HG02852 (cell line): ENCODE measurements around the gene BTBD16.

ENCODE experiments used
- ATAC-seq: cut with Tn5 transposase; IDR thresholded peaks from one replicate; pipeline ENCODE4 v1.9.1; 2021; ENCODE audit warnings: mild to moderate bottlenecking, moderate library complexity; ENCODE audit not compliant: unreplicated experiment

The BTBD16 gene

DNA sequence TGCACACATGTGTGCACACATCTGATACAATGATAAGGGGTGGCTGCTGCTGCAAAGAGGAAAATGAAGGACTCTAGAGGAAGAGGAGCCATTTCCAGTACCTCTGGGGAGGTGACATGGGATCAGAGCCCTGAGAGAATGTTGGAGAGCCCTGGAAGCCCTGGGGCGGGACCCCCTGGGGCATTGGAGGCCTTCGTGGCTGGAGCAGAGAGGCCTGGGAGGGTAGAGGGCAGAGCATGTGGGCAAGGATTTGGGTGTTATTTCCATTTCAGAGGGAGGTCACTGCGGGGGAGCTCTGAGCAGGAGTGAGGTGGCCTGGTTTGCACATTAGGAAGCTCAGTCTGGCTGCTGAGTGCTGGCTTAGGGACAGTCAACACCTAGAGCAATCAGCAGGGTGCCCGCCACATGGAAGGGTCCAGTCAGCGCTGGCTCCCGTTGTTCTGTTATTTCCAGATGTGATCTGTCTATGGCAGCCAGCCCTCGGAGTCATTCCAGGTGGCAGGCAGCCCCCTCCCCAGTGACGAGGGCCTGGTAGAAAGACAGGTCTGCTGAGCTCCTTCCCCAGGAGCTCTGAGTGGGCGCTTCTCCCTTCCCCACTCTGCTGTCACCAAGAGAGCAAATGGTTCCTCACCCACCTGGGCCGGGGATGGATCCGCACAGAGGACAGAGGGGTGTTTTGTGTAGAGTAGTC is 24.1 kb upstream of the BTBD16 start:
- no peak for ATAC-seq

DNA sequence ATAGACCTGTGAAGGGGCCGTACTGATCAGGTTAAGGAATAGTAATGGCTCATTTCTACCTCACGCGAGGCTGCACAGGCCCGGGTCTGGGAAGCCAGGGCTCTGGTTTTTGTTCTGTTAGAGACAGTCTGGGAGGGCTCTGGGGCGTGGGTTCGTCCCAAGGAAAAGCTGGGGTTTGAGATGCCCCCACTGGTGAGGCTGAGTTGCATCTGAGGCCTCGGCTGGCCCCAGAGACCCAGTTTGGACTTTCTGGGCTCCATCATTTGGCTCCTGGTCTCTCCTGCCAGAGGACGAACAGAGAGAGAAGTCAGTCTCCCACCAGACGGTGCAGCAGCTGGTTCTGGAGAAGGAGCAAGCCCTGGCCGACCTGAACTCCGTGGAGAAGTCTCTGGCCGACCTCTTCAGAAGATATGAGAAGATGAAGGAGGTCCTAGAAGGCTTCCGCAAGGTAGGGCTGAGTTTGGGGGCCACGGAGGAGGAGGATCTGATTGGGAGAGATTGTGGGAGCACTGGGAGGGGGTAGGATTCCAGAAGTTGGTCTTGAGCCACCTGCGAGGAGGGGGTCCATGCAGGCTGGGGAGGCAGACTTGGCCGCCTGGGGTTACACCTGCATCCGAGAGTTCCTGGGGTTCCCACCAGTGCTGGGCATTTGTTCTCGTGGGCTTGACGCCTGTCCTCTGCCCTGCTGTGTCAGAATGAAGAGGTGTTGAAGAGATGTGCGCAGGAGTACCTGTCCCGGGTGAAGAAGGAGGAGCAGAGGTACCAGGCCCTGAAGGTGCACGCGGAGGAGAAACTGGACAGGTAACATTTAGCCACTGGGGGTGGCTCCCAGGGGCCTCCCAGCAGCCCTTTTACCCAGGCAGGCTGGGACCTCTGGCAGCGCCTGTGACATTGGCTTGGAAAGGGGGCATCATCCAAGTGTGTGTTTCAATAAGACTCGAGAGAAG is 22.5 kb upstream of the BTBD16 start:
- no peak for ATAC-seq

DNA sequence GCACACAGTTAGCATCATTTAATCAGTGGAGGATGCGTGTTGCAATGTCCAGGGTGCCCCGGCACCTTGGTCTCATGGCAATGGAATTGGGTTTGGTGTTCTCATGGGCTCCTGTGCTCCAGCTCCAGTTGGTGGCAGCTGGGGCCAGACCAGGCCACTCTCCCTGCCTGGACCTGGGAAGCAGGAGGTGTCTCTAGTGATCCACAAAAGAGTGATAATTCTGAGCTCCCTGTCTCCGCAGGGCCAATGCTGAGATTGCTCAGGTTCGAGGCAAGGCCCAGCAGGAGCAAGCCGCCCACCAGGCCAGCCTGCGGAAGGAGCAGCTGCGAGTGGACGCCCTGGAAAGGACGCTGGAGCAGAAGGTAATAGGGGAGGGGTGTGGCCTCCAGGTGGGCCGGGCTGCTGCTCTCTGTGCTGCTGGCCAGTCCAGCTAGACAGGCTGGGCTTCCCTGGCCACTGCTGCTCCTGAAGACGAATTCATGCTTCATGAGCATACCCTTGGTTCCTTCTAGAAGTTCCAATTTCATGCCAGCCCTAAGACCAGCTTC is 21.7 kb upstream of the BTBD16 start:
- ATAC-seq: no peak

DNA sequence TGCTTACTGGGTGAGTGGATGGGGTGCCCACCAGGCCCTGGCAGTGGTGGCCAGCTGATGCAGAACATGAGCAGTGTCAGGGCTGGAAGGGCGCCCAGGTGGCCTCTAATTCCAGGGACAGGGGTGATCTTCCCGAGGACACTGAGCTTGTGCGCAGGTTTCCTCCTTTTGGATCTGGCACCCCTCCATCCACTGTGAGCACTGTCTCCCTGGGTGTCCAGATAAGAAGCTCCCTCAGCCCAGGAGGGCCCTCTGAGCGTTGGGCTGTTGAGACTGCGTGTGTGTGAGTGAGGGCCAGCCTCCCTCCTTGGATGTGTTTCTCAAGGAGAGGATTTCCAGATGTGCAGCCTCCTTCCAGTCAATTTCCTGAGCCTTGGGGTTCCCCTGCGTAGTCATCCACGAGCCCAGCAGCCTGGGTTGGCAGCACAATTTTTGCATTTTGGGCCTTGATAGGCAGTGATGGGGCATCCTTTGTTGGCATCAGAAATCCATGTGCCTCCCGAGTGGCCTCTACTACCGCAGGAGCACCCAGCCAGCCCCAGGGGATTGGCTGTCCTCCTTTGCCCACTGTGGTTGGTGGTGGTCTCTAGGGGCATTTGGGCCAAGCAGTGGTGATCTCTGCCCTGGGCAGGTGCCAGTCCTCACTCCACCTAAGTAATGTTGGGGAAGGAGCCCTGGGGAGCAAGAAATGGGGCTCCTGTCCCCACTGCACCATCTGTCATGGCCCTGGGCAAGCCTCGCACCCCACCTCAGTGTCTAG is 20.9 kb upstream of the BTBD16 start:
- ATAC-seq: no peak

DNA sequence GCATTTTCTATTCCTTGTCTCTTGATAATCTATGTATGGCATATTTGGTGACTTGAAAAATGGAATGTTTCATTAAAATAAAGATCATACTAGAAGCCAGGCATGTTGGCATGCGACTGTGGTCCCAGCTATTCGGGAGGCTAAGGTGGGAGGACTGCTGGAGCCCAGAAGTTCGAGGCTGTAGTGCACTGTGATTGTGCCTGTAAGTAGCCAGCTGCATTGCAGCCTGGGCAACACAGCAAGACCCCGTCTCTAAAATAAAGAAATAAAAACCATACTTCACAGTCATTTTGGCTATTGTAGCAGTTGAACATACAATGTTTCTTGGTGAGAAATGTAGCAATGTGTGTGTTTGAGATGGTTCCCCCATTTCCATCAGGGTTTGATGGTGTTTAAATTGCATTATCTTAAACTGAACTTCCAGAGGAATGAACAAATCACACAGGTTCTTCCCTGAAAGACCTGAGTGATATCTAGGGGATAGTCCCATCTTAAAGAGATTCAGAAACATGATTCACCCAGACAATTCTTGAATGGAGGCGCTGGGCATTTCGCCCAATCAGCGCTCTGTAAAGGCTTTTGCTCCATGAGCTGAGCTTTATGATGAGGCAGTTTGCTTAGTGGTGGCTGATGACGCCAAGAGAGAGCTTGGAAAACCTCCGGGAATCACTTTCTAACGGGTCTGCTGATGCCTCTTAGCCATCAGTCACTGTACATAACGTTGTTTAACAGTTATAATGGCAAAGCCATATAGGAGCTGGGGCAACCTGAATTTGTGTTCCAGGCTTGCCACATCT is 19.4 kb upstream of the BTBD16 start:
- no peak for ATAC-seq

DNA sequence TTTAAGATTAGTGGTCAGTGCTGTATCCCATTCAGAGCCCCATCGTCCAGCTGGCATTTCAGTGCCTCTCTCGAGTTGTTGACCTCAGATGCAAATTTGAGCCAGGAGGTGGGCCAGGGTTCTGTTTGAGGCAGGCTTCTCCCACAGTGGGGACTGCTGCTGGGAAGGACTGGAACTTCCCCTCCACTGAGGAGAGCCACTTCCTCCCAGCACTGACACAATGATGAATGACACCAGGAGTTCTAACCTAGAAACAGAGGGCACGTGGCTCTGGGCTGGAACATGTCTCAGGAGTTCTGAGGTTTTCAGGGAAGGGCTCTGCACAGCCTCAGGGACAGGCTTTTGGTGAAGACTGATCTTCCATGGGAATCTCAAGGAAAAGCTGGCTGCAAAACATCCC is 18.3 kb upstream of the BTBD16 start:
- ATAC-seq: no peak

DNA sequence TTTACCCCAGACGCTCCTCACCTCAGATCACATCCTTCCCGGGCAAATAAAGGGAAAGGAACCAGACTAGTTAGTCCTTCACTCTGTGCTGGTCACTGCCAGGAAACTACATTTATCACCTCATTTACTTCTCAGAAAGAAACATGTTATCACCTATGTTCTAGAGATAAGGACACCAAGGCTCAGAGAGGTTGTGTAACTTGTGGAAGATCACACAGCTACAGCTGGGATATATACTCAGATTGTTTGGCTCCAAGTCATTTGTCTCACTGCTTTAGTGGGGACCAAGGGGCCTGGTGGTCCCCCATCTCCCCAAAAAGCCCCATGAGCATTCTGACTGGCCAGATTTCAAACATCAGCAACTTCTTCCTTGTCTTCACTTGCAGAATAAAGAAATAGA is 17.5 kb upstream of the BTBD16 start:
- ATAC-seq: no peak

DNA sequence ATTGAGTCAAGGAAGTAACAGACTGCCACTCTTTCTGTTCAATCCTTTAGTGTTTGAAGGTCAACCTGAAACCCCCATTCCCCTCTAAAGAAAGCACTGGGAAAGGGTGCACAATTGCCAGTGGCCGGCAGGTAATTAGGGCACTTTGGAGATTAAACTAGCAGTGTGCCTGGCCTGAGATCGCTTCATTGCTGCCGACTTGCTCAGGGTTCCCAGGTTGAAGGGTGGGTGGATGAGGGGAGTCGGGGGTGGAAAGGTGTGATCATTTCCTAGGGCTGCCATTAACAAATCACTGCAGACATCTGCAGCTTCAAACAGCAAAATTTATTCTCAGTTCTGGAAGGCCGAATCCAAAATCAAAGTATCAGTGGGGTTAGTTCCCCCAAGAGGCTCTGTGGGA is 16.3 kb upstream of the BTBD16 start:
- no peak for ATAC-seq

DNA sequence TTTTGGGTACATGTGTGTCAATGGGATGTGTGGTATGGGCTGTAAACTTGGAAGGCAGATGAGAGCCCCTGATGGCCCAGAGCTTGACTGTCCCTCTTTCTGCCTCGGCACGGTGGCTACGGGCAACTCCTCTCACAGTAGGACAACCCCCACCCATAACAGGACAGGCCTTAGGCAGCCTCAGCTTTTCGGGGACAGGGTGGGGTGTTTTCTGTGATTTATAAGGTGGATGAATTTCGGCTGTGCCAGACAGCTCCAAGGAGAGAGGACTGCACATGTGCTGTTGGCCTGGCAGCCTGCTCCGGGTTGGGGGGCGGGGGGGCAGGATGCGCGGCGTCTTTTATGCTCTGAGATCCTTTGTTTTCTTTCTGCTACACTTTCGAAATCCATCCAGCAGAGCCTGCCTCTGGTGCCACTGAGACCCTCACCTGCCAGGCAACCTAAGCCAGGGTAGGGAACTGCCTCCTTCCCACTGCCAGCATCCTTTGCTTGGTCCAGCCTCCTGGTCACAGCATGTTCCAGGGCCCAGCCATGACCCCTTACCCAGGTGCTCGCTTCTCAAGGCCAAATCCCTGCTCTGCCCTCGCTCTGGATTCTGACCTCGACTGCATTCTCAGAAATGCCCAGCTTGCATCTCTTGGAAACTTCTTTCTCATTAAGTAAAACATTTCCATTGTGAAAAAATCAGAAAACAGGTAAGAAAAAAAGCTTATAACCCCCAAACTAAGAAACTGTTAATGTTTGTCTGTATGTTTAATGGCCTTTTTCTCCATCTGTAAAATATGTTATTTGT is 15.4 kb upstream of the BTBD16 start:
- ATAC-seq: no peak

DNA sequence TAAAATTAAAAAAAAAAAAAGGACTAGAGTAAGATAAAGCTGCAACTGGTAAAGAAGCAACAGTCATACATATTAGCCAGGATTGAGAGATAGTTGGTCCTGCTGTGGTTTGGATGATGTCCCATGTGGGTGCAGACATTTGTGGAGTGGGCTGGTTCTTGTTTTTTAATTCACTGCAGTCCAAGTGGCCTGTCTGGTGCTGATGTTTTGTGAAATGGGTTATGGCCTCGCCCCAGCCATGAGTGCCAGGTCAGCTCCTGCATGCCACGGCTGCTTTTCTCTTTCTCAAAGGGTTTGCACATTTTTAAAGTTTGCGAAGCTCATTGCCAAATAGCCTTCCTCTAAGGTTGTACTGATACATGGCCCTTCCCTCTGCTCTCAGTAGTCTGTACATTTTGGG is 14.1 kb upstream of the BTBD16 start:
- no peak for ATAC-seq

DNA sequence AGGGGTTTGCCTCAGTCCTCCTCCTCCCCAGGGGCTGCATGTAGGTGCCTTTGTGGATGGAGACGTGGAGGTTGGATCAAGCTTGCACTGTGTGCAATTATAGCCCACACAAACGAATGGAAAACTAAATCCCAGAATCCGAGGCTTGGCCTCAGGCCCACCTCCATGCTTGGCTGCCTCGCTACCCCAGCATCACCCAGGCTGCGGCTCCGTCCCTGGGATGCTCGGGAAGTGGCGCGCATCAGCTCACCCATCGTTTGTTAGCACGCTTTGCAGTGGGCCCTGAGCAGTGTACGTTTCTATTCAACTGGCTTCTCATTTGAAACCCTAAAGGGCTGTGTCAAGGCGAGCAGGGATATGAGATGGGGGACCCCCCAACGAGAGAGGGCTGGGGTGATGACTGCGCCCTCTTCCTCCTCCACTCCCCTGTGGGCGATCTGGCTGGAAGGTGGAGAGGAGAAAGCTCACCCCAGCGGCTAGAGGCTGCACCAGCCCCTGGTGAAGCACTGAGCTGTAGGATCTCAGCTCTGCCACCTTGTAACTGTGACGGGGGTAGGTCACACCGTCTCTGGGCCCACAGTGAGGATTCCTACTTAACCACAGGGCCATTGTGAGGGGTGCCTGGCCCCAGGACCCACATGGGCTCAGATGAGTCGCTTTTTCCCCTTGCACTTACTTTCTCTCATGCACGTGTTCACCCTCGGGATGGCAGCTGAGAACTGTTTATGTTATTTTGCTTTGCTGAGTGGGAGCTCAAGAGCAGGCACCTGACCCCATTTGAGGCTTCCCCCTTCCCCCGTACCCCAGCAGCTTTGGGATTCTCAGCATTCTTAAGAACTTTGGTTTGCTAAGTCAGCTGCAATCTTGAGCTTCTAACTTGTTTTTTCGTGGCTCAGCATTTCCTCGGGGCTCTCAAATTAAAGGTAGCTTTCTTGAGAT is 12.7 kb upstream of the BTBD16 start:
- no peak for ATAC-seq

DNA sequence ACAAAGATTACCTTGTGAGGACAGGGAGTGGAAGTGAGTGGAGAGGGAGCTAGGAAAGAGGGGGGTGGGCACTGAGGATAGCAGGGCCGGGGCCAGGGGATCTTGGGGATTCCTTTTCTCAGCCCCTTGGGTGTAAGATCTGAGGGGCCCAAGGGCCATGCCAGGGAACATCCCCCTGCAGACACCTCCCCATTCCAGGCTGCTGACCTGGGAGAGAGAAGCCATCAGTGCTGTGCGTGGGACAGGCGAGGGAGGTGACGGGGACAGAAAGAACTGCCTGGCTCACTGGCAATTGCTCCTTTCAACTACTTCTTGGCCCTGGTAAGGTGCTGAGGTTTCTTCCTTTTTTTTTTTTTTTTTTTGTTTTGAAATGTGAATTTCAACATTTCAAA is 12.0 kb upstream of the BTBD16 start:
- no peak for ATAC-seq

DNA sequence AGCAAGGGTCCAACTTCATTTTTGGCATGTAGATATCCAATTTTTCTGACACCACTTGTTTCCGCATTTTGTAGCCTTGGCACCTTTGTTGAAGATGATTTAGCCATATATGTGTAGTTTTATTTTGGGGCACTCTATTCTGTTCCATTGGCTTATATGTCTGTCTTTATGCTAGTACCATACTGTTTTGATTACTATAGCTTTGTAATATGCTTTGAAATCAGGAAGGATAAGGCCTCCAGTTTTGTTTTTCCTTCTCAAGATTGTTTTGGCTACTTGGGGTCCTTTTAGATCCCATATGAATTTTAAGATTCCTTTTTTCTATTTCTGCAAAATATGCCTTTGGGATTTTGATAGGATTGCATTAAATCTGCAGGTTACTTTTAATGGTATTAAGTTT is 9.5 kb upstream of the BTBD16 start:
- no peak for ATAC-seq

DNA sequence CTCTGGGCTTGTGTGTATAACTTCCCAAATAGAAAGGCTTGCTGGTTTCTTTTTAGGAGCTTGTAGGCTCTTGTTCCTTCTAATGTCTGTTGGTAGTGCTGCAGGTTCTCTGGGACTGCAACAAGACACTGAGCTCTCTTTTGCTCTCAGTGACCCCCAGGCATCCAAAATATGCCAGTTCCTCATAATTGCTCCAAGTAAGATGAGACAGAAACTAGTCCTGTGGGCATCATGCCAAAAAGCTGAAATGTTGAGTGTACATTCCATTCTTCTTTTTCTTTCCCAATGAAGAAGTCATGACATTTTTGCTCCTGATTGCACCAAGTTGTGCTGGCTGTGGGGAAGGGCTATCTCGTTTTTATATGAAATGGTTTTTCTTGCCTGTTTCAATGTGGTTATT is 7.1 kb upstream of the BTBD16 start:
- ATAC-seq: no peak

DNA sequence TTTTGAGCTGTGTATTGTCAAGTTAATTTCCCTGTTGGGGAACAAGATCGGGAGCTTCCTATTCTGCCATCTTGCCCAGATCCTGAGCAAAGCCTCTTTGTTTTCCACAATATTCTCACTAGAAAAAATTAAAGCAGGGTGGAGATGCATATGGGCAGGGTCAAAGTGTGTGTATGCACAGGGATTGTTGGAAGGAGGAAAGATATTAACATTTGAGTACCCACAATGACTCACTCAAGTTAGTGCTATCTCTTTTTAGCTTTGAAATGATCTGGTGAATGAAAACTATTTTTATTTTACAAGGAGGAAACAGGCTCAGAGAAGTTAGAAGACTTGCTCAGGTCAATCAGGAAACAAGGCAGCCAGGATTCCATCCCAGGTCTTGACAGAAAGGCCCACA is 6.7 kb upstream of the BTBD16 start:
- ATAC-seq: no peak

DNA sequence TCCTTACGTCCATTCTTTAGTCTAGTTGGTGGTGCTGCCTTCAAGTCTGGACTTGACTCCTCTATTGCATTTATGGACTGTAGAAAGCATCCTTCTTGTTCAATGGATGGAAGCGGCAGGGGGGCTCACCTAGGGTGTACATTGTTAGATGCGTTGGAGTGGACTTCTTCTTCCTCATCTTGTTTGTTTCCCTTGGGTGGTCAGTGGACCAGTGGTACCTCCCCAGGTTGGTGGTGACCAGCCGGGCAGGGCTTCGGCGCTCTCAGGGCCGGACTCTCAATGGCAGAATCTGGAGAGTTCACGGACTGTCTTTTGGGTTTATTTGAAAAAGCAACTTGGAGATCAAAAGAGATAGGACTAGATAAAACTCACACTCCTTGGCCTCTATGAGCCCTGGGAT is 6.2 kb upstream of the BTBD16 start:
- no peak for ATAC-seq

DNA sequence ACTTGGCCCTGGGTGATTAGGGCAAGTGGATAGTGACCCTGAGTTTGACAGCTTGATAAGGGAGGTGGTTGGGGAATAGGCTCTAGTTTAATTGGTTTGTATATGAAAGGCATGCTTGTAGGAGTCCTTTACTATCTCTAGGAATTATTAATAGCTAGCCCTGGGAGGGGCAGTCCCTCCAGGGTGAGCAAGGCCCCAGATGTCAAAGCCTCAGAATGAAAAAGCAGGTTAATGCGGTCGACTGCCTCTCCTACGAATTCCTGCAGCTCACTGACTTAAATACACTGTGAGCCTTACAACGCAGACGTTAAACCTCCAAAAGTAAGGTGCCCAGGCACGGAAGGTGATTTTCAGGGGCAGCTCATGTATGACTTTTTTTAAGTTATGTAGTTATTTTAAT is 5.2 kb upstream of the BTBD16 start:
- ATAC-seq: no peak

DNA sequence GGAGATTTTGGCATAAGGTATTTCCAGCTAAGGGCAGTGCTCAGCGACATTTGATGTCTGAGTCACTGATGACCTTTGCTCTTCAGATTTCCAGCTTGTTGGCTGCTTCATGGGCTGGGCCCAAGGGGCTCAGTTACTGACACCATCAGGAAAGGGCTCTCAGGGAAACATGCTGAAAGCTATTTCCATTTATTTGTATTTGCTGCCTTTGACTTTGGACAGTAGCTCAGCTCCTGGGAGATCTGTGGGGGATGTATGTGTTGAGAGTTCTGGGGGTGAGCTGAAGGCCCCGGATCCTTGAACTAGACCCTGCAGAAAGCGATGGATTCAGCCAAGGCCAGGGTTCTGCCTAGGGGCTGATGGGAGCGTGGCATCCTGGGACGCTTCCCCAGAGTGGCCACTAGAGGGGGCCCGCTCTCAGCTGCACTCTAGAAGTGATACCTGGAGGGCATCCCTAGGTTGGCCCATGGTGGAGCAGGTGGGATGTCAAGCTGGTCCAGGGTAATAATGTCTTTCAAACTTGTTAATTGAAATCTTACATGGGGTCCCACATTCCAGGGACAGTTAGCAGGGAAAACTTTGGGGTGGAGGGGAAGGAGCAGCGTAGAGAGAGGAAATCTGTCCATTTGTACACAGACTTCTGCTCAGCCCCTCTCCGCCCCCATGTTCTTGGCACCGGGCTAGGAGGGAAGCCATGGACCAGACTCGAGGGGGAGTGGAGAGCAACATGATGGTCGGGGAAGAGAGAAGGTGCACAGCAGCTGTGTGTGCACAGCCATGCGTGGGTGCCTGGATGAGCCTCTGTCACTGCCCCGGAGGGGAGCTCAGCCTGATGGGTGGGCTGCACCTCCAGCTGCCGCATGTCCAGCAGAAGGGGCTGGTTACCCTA is 3.0 kb upstream of the BTBD16 start:
- ATAC-seq: peak; percentile 82
